NCI-H2196 treated with DMSO at 0.1 percent for 48 hours (cell line): ENCODE data around the gene KIF6.
"Not testable (repeated sequence)": the region's sequence is repeated elsewhere in the genome, so short reads cannot be mapped to it uniquely, and the experiment has no call there.

Experiments
- DNase-seq: peaks from one replicate; lab custom pipeline; 2025; ENCODE audit not compliant: unreplicated experiment; lab: John Stamatoyannopoulos, UW

Gene KIF6

GRCh38 chr6:39723350-39723749 lies 1.9 kb downstream of the KIF6 start:
- not testable (repeated sequence) for DNase-seq

DNA sequence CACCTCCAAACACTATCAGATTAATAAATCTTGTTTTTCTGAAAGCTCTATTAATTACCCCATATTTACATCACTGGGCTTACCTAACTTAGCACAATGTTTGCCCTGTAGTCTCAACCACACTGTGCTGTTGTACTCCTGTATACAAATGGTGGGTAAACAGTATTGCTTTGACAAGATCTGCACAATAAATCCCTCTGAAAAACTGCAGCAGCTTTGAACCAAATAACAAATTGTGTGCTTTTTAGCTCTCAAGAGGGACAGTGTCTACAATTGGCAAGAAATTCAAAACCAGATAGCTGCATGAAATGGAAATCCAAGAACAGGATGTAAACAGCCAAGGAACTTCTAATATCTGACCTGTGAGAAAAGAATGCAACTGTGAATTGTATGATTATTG lies 10.4 kb downstream of the KIF6 start:
- peak; percentile 36 for DNase-seq

DNA sequence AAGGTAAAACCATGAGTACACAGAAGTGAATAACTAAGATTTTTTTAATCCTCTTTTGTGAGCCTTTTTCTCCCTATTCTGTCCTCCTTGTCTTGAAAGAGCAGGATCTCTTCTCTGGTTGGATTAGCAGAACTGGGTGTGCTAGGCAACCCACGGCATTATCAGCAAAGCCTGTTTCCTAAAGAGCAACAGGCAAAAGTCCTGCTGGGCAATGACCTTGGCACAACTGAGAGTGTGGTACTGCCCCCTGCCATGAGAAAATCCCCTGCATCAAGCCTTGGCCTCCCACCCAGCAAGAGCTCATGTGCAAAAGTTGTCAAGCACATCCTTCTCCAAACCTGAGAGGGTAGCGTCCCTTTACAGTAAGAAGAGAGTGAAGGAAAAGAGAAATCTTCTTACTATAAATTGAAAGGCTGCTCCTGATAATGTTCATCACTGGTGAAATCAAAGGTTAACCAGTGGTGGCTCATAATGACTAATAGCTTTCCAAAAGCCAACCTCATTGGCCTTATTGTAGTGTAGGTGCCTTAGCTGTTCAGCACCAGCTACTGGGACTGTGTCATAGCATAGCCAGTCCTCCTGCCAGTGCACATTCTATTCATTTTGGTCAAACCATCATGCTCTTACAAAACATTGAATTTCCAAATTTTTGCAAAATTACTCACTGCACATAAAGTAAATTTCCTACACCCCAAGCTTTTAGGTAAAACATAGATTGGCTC lies 17.1 kb downstream of the KIF6 start:
- no peak for DNase-seq

GRCh38 chr6:39706819-39707335 lies 18.3 kb downstream of the KIF6 start:
- DNase-seq, result no peak

- no peak for DNase-seq
These were observed 22.9 kb downstream of the KIF6 start for GRCh38 chr6:39702265-39702664.

DNA sequence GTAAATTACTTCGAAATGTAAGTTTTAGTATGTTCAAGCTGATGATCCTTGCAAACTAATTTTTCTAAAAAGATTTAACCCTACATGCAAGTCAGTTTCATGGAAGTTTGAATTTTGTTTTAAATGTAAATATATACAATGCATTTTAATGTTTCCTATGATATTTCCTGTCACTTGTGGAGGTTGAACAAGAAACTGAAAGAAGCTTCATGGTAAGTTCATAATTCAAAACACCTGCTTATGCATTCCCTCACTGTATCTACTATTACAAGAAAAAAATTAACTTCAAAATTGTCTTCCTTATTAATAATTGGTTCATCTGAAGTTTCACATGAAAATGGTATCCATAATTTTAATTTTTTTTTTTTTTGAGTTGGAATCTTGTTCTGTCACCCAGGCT lies 24.8 kb downstream of the KIF6 start:
- DNase-seq, result no peak

DNA sequence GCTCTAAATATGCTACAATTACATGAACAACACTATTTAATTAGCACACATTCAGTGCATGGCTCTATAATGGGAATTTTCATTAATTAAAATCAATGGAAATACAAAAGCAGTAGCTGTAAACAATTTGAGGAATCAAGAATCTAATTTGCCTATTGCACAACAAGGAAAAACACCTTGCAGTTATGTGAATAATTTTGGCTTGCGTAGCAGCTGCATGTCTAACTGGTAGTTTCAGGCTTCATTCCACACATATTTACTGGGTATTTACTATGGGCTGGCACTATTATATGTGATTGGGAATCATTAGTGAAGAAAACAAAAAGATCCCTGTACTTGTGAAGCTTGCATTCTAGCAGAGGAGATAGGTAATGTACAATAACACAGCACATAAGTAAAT lies 26.4 kb downstream of the KIF6 start:
- DNase-seq, result no peak

DNA sequence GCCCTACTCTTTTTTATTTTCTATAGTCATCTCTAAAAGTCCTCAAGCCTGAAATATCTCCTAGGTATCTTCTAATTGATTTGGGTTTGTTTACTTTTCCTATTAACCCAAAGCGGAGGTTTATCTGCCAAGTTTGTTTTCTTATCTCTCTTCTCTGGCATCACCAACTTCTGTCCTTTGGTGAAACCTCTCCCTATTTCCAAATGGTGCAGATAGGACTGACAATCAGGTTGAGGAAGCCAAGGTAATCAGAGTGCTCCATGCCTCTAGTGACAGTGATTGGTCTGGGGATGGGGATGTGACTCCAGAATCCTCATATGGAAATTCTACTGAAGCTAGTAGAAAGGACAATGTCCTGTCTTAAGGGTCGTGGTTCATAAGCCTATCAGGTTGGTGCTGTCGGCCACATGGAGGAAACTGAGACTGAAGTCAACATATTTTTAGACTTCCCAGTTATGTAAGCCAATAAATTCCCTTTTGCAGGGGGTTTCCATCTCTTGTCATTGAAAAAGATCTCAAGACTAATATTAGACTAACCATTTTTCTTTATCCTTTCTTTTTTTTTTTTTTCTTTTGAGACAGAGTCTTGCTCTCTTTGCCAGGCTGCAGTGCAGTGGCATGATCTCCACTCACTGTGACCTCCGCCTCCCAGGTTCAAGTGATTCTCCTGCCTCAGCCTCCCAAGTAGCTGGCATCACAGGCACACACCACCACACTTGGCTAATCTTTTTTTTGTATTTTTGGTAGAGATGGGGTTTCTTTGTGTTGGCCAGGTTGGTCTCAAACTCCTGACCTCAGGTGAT lies 28.0 kb downstream of the KIF6 start:
- DNase-seq, result no peak

- DNase-seq, result no peak
These were observed 29.8 kb downstream of the KIF6 start for GRCh38 chr6:39695447-39695846.

DNA sequence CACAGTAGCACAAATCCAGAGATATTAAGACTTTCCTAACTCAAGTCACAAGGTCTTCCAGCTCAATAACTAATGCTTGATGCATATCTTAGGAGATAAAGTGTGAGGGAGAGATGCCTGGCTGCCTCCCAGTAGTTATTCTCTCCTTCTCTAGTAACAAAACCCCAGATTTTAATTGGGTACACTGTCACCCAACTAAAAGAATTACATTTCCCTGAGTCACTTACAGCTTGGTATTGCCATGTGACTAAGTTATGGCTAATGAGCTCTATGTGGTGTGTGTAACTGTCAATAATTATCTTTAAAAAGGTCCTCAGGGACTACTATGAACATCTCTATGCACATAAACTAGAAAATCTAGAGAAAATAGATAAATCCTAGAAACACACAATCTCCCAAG lies 32.0 kb downstream of the KIF6 start:
- DNase-seq, result no peak

GRCh38 chr6:39688494-39688893 lies 36.7 kb downstream of the KIF6 start:
- DNase-seq, result no peak

DNA sequence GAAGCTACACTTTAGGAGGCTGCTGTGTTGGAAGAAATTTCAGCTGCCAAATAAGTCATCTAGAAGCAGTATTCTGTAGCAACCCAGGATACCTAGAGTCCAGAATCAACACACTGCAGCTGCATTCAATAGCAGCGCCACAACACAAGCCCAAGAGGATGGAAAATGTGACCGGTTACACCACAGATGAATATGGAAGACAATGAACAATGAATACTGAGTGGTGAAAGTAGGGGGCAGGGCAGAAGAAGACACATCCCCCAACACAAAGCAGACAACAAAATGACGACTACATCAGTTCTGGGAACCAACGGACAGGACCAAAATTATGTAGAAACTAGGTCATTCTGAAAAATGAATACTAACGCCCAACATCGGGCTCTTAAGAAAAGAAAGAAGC lies 38.2 kb downstream of the KIF6 start:
- no peak for DNase-seq

DNA sequence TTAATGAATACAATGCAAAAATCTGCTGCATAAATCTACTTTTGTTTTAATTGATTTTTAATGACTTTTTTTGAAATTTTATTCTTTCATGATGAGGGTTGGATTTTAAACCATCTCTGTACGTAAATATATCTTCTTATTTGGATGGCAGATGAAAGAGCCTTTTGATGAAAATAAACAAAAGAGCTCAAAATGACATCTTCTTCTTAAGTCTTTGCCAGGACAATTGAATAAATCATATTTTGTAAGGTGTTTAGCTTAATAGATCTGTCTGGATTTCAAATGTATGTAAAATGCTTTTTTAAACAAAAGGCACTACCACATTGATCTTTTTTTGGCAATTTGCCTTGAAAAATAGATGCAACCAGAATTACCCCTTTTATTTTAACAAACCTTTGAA lies 39.3 kb downstream of the KIF6 start:
- no peak for DNase-seq

- no peak for DNase-seq
These were observed 39.8 kb downstream of the KIF6 start for GRCh38 chr6:39685489-39685826.

DNA sequence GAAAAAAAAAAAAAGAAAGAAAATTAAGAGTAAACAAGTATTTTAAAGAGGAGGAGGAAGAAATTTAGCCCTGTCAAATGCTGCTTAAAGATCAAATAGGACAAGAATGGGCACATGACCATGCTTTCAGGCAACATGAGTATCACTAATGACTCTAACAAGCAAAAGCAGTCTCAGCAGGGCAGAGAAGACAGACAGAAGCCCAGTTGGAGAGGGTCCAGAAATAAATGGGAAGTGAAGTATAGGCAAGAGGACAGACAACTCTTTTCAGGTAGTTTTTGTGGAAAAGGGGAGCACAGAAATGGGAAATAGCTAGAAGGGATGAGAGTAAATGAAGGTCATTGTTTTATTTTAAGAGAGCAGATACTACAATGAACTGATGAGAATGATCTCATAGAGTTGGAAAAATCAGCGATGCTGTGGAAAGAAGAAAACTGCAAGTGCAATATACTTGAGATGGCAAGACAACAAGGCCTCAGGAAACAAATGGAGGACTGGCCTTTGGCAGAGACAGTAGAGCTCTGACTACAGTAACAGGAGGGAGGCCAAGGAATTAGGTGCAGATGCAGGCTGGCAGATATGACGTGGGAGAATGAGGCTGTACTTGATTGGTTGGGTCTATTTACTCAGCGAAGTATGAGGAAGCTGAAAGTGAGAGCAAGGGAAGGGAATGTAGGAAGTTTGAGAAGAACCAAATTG lies 40.3 kb downstream of the KIF6 start:
- no peak for DNase-seq

DNA sequence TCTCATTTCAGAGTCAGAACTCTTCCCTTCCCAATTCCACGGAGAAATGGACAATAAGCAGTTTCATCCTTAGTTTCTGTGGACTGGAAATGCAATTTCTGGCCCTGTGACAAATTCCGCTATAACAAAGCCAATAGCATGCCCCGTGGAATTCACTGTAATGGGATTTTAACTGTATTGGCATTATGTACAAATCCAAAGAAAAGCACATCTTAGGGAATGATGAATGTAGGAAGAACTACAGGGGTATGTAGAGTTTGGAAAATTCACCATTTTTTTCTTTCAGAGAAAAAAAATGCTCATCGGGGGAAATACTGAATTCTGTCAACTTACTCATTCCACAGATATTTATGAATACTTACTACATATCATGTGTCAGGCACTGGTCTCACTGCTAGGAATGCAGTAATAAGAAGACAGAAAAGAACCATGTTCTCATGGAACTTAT lies 43.5 kb downstream of the KIF6 start:
- no peak for DNase-seq

GRCh38 chr6:39678914-39679313 lies 46.3 kb downstream of the KIF6 start:
- DNase-seq, result no peak

- not testable (repeated sequence) for DNase-seq
These were observed 47.9 kb downstream of the KIF6 start for GRCh38 chr6:39677318-39677717.

DNA sequence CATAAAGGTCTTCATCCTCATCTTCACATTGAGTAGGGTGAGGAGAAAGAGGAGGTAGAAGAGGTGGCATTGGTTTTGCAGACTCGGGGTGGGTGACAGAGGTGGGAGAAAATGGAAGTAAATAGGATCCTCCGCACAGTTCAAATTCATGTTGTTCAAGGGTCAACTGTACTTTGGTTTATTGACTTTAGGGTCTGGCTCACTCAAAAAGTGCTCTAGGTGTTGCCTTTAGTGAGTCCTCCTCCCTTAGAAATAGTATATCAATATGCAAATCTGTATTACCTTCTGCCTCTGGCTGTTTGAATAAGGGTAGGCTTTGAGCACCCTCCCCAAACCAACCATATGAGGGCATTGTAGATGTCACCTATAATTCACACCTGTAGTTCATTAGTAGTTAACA lies 54.7 kb downstream of the KIF6 start:
- DNase-seq, result no peak

- no peak for DNase-seq
These were observed 55.2 kb downstream of the KIF6 start for GRCh38 chr6:39669973-39670342.

DNA sequence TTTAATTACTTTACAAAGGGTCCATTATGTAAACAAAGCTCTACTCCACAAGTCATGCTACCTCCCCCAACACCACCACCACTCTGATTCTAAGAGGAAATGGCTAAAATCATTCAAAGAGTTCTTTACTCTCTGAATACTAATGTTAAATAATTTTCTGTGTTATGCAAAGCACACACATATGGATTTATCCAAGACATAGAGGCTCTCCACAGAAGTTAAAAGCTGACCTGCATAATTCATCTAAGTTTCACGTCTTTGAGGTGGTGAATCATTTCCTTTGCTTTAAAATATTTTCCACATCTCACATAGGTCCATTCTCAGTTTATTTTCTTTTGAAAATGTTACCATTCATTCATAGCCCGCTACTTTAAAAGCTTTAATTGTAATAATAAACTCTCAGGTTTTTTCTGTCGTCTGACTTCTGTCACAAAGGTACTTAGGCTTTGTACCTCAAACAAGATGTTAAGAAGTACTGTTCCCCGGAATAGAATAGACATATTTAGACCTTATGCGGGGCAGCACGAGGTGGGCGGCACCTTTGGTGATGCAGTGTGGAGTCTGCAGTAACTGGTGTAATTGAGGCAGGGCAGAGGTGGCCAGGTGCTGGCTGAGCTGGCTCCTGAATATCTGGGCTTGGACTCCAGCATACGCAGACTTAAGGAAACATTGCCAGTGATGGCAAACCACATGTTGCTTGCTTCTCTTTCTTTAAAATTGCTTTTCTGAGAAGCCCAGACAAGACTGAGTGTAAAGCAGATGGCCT lies 55.8 kb downstream of the KIF6 start:
- DNase-seq, result no peak
